CD1c-positive myeloid dendritic cell (primary cell): ENCODE data around the gene NFKBIE.

Experiments used
- DNase-seq: peaks from one replicate; pipeline ENCODE4 v3.0.0-alpha.2; 2016; ENCODE audit errors: extremely low spot score

Gene NFKBIE

GRCh38 chr6:44258325-44258863, 7.0 kb downstream of the NFKBIE start:
- DNase-seq, result no peak

- DNase-seq, result peak; percentile 91
Measured at GRCh38 chr6:44257753-44258324, 7.5 kb downstream of the NFKBIE start.

- peak; percentile 59 for DNase-seq
Measured at GRCh38 chr6:44257025-44257752, 8.2 kb downstream of the NFKBIE start, which contains the start of gene SLC35B2. TSS of gene SLC35B2 (minus strand) at chr6:44257528. CDS start at chr6:44257410, 118 bp downstream.

GRCh38 chr6:44256775-44257024, 8.7 kb downstream of the NFKBIE start:
- DNase-seq, result no peak

GRCh38 chr6:44255871-44256774, 9.2 kb downstream of the NFKBIE start:
- DNase-seq, result no peak

- DNase-seq, result no peak
Measured at GRCh38 chr6:44255105-44255808, 10.1 kb downstream of the NFKBIE start.

- no peak for DNase-seq
Measured at GRCh38 chr6:44254191-44255104, 10.9 kb downstream of the NFKBIE start.

- DNase-seq, result peak; percentile 59
Measured at GRCh38 chr6:44253307-44254101, 11.8 kb downstream of the NFKBIE start.

GRCh38 chr6:44251576-44252524, 13.5 kb downstream of the NFKBIE start:
- DNase-seq, result no peak

- DNase-seq, result no peak
Measured at GRCh38 chr6:44250718-44251123, 14.6 kb downstream of the NFKBIE start.

- no peak for DNase-seq
Measured at GRCh38 chr6:44250067-44250717, 15.2 kb downstream of the NFKBIE start.

- DNase-seq, result no peak
Measured at GRCh38 chr6:44249082-44249748, 16.1 kb downstream of the NFKBIE start.

GRCh38 chr6:44248579-44248978, 16.8 kb downstream of the NFKBIE start:
- no peak for DNase-seq

- DNase-seq, result peak; percentile 91
Measured at GRCh38 chr6:44247338-44248302, 17.7 kb downstream of the NFKBIE start.

GRCh38 chr6:44246663-44247337, 18.6 kb downstream of the NFKBIE start, which contains the start of gene HSP90AB1:
TSS of gene HSP90AB1 (plus strand) at chr6:44247101. CDS start at chr6:44248630, 1,529 bp downstream.
- DNase-seq, result peak; percentile 98
